Measurements from ENCODE around the gene CFAP20.

DNA sequence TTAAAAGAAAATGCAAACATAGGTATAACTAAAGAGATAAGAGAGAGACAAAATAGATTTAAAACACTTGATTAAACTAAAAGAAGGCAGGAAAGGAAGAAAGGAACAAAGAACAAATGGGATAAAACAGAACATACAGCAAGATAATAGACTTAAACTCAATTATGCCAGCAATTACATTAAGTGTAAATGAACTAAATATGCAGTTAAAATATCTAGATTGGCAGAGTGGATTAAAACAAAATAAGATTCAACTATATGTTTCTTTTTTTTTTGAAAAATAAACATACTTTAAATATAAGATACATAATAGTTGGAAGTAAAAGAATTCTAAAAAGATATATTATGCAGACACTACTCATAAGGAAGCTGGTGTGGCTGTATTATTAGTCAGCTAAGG is 9.7 kb upstream of the CFAP20 start:
- no peak for TF ChIP-seq EP300 (IDR thresholded peaks at IDR 0.05; ENCODE audit: low read depth in 2 of 2, low read length in 2 of 2)
- no peak for TF ChIP-seq EP300 (CRISPR knock-in tag; IDR thresholded peaks at IDR 0.05; ENCODE audit: borderline replicate concordance)
- no peak for TF ChIP-seq POLR2AphosphoS5 (IDR thresholded peaks at IDR 0.05; ENCODE audit: low read depth, low read length)
- TF ChIP-seq SOX6 (IDR thresholded peaks at IDR 0.05), result no peak
- no peak for TF ChIP-seq SOX6 (CRISPR knock-in tag; IDR thresholded peaks at IDR 0.05)
- TF ChIP-seq, protein P1, sequence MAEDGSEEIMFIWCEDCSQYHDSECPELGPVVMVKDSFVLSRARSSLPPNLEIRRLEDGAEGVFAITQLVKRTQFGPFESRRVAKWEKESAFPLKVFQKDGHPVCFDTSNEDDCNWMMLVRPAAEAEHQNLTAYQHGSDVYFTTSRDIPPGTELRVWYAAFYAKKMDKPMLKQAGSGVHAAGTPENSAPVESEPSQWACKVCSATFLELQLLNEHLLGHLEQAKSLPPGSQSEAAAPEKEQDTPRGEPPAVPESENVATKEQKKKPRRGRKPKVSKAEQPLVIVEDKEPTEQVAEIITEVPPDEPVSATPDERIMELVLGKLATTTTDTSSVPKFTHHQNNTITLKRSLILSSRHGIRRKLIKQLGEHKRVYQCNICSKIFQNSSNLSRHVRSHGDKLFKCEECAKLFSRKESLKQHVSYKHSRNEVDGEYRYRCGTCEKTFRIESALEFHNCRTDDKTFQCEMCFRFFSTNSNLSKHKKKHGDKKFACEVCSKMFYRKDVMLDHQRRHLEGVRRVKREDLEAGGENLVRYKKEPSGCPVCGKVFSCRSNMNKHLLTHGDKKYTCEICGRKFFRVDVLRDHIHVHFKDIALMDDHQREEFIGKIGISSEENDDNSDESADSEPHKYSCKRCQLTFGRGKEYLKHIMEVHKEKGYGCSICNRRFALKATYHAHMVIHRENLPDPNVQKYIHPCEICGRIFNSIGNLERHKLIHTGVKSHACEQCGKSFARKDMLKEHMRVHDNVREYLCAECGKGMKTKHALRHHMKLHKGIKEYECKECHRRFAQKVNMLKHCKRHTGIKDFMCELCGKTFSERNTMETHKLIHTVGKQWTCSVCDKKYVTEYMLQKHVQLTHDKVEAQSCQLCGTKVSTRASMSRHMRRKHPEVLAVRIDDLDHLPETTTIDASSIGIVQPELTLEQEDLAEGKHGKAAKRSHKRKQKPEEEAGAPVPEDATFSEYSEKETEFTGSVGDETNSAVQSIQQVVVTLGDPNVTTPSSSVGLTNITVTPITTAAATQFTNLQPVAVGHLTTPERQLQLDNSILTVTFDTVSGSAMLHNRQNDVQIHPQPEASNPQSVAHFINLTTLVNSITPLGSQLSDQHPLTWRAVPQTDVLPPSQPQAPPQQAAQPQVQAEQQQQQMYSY (CRISPR knock-in tag; IDR thresholded peaks at IDR 0.05), result no peak
- no peak for TF ChIP-seq NFE2L1 (CRISPR knock-in tag; IDR thresholded peaks at IDR 0.05; ENCODE audit: borderline replicate concordance)
- TF ChIP-seq TCF7 (IDR thresholded peaks at IDR 0.05; ENCODE audit: low read depth), result no peak

All from HepG2 (cell line).